Tibial artery (tissue), 4 donors: Measurements from ENCODE around the gene DSE.

Experiments
- DNase-seq, 2 donors: peaks; one replicate each; pipeline ENCODE4 v3.0.0-alpha.2; 2019
- H3K27ac ChIP-seq, 2 donors: fragments of 200-600 bp; sonication (generic) in 1 of 2; 1 replicate in 1 of 2; 2 replicates in 1 of 2; pipeline ENCODE4 v1.5.1; 2018 to 2019; ENCODE audit warnings: mild to moderate bottlenecking in 1 of 2
- H3K27me3 ChIP-seq, 2 donors: fragments of 200-600 bp; sonication (generic) in 1 of 2; one replicate each; pipeline versions ENCODE4 v1.5.1 to v1.6.0; 2016 to 2019
- H3K36me3 ChIP-seq, 3 donors: fragments of 200-600 bp; sonication (generic) in 2 of 3; one replicate each; pipeline ENCODE4 v1.5.1; 2016 to 2019; ENCODE audit warnings: mild to moderate bottlenecking in 2 of 3
- H3K4me1 ChIP-seq, 4 donors: fragments of 200-600 bp; sonication (generic) in 2 of 4; 1 replicate in 3 of 4; 2 replicates in 1 of 4; pipeline ENCODE4 v1.5.1; 2016 to 2019
- H3K4me3 ChIP-seq, 2 donors: fragments of 200-600 bp; sonication (generic) in 1 of 2; 1 replicate in 1 of 2; 2 replicates in 1 of 2; pipeline ENCODE4 v1.5.1; 2018 to 2019; ENCODE audit warnings: mild to moderate bottlenecking in 2 of 2
- H3K9me3 ChIP-seq, 3 donors: fragments of 200-600 bp; sonication (generic) in 1 of 3; one replicate each; pipeline ENCODE4 v1.5.1; 2016 to 2019
- intact Hi-C: fragments of 100-400 bp; cut with DNase I; formaldehyde crosslinking; loops from one replicate; pipeline ENCODE4 v1.15.0; 2023; ENCODE audit warnings: low total_unique reads
- TF ChIP-seq, protein P1 (sequence below), 2 experiments: fragments of 200-600 bp in 1 of 2; fragments of 450-650 bp in 1 of 2; IDR thresholded peaks; one replicate each; pipeline ENCODE4 v1.5.1; 2017 to 2019; ENCODE audit warnings: antibody characterized with exemption in 2 of 2, mild to moderate bottlenecking in 1 of 2, moderate library complexity in 1 of 2

Gene DSE

DNA sequence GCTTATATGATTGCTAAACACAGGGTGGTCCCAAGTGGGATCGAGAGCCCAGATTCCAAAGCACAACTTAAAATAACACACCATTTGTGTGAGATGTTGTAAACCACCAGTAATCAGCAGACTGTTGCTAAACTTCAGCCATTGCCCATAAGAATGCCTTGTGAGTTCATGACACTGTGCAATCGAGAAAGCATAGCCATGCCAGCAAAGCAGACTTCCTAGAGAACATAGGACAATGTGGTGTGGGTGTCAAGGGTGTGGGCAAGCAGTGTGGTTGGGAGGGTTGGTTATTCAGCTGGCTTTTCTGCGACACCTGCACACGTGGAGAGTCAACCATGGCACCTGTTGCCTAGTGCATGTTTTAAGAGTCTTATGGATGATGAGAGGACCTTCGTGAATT, 74.4 kb downstream of the DSE start:
- intact Hi-C loops = no loop called here
- Histone ChIP-seq H3K36me3 (no peaks in the 10 kb centered on the region), H3K9me3 (no peaks in the 10 kb centered on the region), H3K4me3 (no peak overlapping the region), H3K4me1 (peaks cover 0 to 31% (median 5%) of the 10 kb centered on the region in 4 donors), H3K27me3 (no peaks in the 10 kb centered on the region), H3K27ac (no peak overlapping the region)
- DNase-seq = no peak
- TF ChIP-seq, protein P1, sequence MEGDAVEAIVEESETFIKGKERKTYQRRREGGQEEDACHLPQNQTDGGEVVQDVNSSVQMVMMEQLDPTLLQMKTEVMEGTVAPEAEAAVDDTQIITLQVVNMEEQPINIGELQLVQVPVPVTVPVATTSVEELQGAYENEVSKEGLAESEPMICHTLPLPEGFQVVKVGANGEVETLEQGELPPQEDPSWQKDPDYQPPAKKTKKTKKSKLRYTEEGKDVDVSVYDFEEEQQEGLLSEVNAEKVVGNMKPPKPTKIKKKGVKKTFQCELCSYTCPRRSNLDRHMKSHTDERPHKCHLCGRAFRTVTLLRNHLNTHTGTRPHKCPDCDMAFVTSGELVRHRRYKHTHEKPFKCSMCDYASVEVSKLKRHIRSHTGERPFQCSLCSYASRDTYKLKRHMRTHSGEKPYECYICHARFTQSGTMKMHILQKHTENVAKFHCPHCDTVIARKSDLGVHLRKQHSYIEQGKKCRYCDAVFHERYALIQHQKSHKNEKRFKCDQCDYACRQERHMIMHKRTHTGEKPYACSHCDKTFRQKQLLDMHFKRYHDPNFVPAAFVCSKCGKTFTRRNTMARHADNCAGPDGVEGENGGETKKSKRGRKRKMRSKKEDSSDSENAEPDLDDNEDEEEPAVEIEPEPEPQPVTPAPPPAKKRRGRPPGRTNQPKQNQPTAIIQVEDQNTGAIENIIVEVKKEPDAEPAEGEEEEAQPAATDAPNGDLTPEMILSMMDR (IDR thresholded peaks at IDR 0.05) = no peak

DNA sequence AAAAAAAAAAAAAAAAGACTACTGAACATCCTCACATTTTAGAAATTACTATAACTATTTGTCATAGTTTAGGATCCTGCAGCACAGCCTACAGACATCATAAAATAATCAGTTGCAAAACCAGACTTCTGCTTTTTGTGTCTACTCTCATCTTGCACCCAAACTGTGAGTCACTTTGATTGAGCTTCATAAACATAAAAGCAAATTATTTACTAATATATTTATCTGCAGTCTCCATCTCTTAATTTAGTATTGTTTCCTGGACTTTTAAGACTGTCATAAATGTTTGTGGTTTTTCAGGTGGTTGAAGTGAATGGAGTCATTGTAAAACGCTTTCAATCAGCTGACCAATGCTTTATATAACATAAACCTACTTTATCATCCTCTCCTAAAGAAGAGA, 75.7 kb downstream of the DSE start:
- Histone ChIP-seq H3K4me1 (peaks cover 0 to 31% (median 5%) of the 10 kb centered on the region in 4 donors), H3K27ac (no peak overlapping the region), H3K4me3 (no peak overlapping the region), H3K27me3 (no peaks in the 10 kb centered on the region), H3K9me3 (no peaks in the 10 kb centered on the region), H3K36me3 (no peaks in the 10 kb centered on the region)
- intact Hi-C loops = no loop called here
- DNase-seq = no peak
- TF ChIP-seq, protein P1 (IDR thresholded peaks at IDR 0.05) = no peak

DNA sequence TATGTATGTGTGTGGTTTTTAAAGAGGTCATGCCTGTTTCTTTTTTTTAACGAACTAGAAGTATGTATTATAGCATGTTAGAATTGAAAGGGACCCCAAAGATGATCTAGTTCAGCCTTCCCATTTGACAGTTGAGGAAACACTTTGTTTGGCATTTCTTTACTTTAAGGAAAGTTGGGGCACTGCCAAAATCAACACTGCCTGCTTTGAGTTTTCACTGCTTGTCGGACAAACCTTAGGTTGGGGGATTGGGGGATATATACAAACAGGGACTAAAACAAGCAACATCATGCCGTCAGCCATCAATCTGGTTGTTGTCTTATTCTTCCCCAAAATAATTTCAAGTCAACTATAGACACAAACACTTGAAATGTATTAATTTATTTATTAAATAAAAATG, 76.3 kb downstream of the DSE start:
- H3K9me3 ChIP-seq = no peaks in the 10 kb centered on the region
- no peak overlapping the region for H3K4me3 ChIP-seq
- intact Hi-C loops = no loop called here
- peaks cover 0 to 31% (median 5%) of the 10 kb centered on the region in 4 donors for H3K4me1 ChIP-seq
- no peaks in the 10 kb centered on the region for H3K27me3 ChIP-seq
- TF ChIP-seq, protein P1 (IDR thresholded peaks at IDR 0.05) = no peak
- H3K27ac ChIP-seq = no peak overlapping the region
- DNase-seq = no peak
- H3K36me3 ChIP-seq = no peaks in the 10 kb centered on the region

DNA sequence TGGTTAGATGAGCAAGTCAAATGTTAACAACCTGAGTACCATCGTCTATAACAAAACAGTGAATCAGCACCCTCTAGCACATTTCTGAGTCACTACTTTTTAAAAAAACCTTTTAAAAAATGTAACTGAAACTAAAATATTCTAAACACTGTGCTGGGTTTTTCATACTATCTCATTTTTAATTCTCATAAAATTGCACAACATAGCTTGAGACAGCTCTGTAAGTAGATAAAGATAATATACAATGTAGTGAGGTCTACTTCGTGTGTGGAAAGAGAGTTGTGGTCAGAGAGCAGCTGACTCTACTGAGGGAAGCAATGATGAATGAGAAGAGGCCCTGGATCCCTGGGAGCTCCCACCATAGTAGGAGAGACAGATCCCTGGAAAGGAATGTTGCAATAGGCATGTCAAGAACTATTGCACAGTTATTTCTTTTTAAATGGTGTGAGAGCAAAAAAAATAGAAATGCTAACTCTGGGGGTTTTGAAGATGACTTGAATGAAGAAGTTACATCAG, 76.8 kb downstream of the DSE start:
- H3K36me3 ChIP-seq = no peaks in the 10 kb centered on the region
- TF ChIP-seq, protein P1 (IDR thresholded peaks at IDR 0.05) = no peak
- peak in 1 of 2 donors; percentile 52 for DNase-seq
- H3K27me3 ChIP-seq = no peaks in the 10 kb centered on the region
- peaks cover 0 to 31% (median 5%) of the 10 kb centered on the region in 4 donors for H3K4me1 ChIP-seq
- no peak overlapping the region for H3K4me3 ChIP-seq
- intact Hi-C loops = no loop called here
- H3K27ac ChIP-seq = no peak overlapping the region
- no peaks in the 10 kb centered on the region for H3K9me3 ChIP-seq

DNA sequence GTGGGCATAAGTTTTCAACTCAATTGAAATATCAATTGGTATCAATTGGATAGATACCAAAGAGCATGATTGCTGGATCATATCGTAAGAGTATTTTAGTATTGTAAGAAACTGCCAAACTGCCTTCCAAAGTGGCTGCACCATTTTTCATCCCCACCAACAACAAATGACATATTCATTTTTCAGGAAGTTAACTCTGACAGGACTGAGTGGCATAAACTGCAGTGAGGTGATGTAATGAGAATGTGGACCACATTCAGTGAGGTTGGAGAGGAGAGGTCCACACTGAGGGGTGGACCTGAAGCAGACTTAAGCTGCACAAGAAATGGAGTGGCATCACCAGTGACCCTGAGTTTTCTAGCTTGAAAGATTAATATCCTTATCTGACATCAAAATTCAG, 78.8 kb downstream of the DSE start:
- Histone ChIP-seq H3K27me3 (no peaks in the 10 kb centered on the region), H3K4me3 (no peak overlapping the region), H3K27ac (no peak overlapping the region), H3K36me3 (no peaks in the 10 kb centered on the region), H3K4me1 (peaks cover 0 to 14% (median 2%) of the 10 kb centered on the region in 4 donors), H3K9me3 (no peaks in the 10 kb centered on the region)
- intact Hi-C loops = no loop called here
- DNase-seq = no peak
- TF ChIP-seq, protein P1 (IDR thresholded peaks at IDR 0.05) = no peak
